ENCODE data around the gene AQP12A. TPM values are rescaled to one million over a fixed set of nuclear protein-coding genes. Genes with fewer than 3 reads are reported as not detected.

The AQP12A gene
- total RNA-seq, 1 experiment from 2014 or later, result not detected

GRCh38 chr2:240664622-240665021 is 27.0 kb upstream of the AQP12A start (continued):
- TF ChIP-seq EZH2phosphoT487 (IDR thresholded peaks at IDR 0.05; ENCODE audit: borderline replicate concordance) (no peak), REST (IDR thresholded peaks at IDR 0.05; ENCODE audit: low read depth) (no peak), POLR2AphosphoS5 (IDR thresholded peaks at IDR 0.05; ENCODE audit: low read depth, low read length) (no peak), POLR2A (IDR thresholded peaks at IDR 0.05; ENCODE audit: borderline replicate concordance, extremely low read depth, insufficient read depth, insufficient read length) (no peak), JUND (IDR thresholded peaks at IDR 0.05) (no peak), YY1 (IDR thresholded peaks at IDR 0.05; ENCODE audit: extremely low read depth, insufficient replicate concordance, low read depth, low read length) (no peak), RAD21 (IDR thresholded peaks at IDR 0.05; ENCODE audit: low read depth) (no peak), SRF (IDR thresholded peaks at IDR 0.05; ENCODE audit: low read depth) (no peak), CBX3 (IDR thresholded peaks at IDR 0.05; ENCODE audit: low read depth) (no peak)

GRCh38 chr2:240670402-240670801 is 21.3 kb upstream of the AQP12A start:
- POLR2A ChIA-PET, result no interaction called here
- intact Hi-C loops (cut with micrococcal nuclease), result no loop called here
- no TSS peak for BruUV-seq (replicated peaks)

More at GRCh38 chr2:240670402-240670801, 21.3 kb upstream of the AQP12A start:
- ATAC-seq (no peak), DNase-seq (ENCODE audit: low read depth, low spot score) (no peak)
- no peak overlapping the region for H2AFZ ChIP-seq (ENCODE audit: low read depth, low read length, poor library complexity, severe bottlenecking)
- H3K27me3 ChIP-seq (ENCODE audit: insufficient read depth, low read length), result 0 out of 2 replicates have a peak, but pooled peaks cover 17% of the 10 kb centered on the region
- H4K20me1 ChIP-seq (ENCODE audit: insufficient read depth), result no peaks in the 10 kb centered on the region
- TF ChIP-seq CEBPB (IDR thresholded peaks at IDR 0.05; ENCODE audit: low read depth), result no peak
- no peak for TF ChIP-seq POLR2AphosphoS5 (IDR thresholded peaks at IDR 0.05; ENCODE audit: low read depth, low read length)
- no peak for TF ChIP-seq EZH2 (IDR thresholded peaks at IDR 0.05)
- no peak for TF ChIP-seq EGR1 (IDR thresholded peaks at IDR 0.05; ENCODE audit: low read depth)
- no peak overlapping the region for H3K9ac ChIP-seq (ENCODE audit: low read length)
- H3K4me1 ChIP-seq (ENCODE audit: control insufficient read depth in 1 of 2, insufficient read depth in 2 of 2, low read length in 2 of 2), result no peaks in the 10 kb centered on the region
- H3K27ac ChIP-seq (ENCODE audit: low read depth, low read length), result no peak overlapping the region
- H3K4me2 ChIP-seq (ENCODE audit: low read length), result no peak overlapping the region
- CTCF ChIA-PET, result no interaction called here
- H3K79me2 ChIP-seq (ENCODE audit: insufficient read depth, low read length), result no peaks in the 10 kb centered on the region
- no peaks in the 10 kb centered on the region for H3K9me2 ChIP-seq (ENCODE audit: insufficient read depth)
- RAD21 ChIA-PET (ENCODE audit: low non-redundant PET in 1 of 2, low total read pairs in 2 of 2, uncharacterized antibody in 2 of 2, unreplicated experiment in 2 of 2), result no interaction called here
- H3K4me3 ChIP-seq (replicated peaks in 1 of 2; ENCODE audit: low read depth in 1 of 2, low read length in 2 of 2), result no peak overlapping the region
- no peaks in the 10 kb centered on the region for H3K36me3 ChIP-seq (ENCODE audit: control insufficient read depth in 1 of 2, insufficient read depth in 2 of 2, low read length in 2 of 2)
- no peaks in the 10 kb centered on the region for H3K9me3 ChIP-seq (ENCODE audit: control insufficient read depth in 1 of 2, insufficient read depth in 1 of 2, low read depth in 1 of 2, low read length in 2 of 2)

Measured in HCT116 (cell line).